Lung (tissue), 12 donors: ENCODE measurements around the gene SLITRK2. TPM values are rescaled to one million over a fixed set of nuclear protein-coding genes. Genes with fewer than 3 reads are reported as not detected.

Experiments used
- ATAC-seq: fragments of 200-7000 bp; cut with Tn5 transposase; one replicate; pipeline ENCODE4 v1.9.1; 2020; ENCODE audit warnings: moderate number of reproducible peaks; ENCODE audit not compliant: insufficient read depth, low FRiP score
- DNase-seq, 3 donors: peaks; one replicate each; pipeline ENCODE4 v3.0.0-alpha.2; 2013 to 2017
- H3K27ac ChIP-seq, 2 donors: one replicate each; pipeline ENCODE4 v1.5.1; 2013; ENCODE audit warnings: mild to moderate bottlenecking in 2 of 2, moderate library complexity in 2 of 2, control low read depth in 1 of 2, inconsistent platforms in 1 of 2, low read depth in 1 of 2, low read length in 1 of 2
- H3K27me3 ChIP-seq, 3 donors: one replicate each; pipeline ENCODE4 v1.5.1; 2013; ENCODE audit warnings: low read length in 2 of 3; ENCODE audit not compliant: control insufficient read depth in 3 of 3, insufficient read depth in 3 of 3
- H3K36me3 ChIP-seq, 4 donors: one replicate each; pipeline ENCODE4 v1.5.1; 2013; ENCODE audit warnings: low read length in 4 of 4, mild to moderate bottlenecking in 1 of 4, moderate library complexity in 1 of 4; ENCODE audit not compliant: control insufficient read depth in 4 of 4, insufficient read depth in 4 of 4
- H3K4me1 ChIP-seq, 5 donors: one replicate each; pipeline ENCODE4 v1.5.1; 2013; ENCODE audit warnings: low read length in 5 of 5, mild to moderate bottlenecking in 2 of 5, moderate library complexity in 1 of 5; ENCODE audit not compliant: control insufficient read depth in 5 of 5, insufficient read depth in 5 of 5
- H3K4me3 ChIP-seq: one replicate; pipeline ENCODE4 v1.5.1; 2013; ENCODE audit warnings: mild to moderate bottlenecking, control low read depth, moderate library complexity
- H3K9ac ChIP-seq, 2 donors: one replicate each; pipeline ENCODE4 v1.5.1; 2013; ENCODE audit warnings: low read length in 2 of 2, control low read depth in 1 of 2; ENCODE audit not compliant: insufficient read depth in 1 of 2
- H3K9me3 ChIP-seq, 4 donors: one replicate each; pipeline ENCODE4 v1.5.1; 2013; ENCODE audit warnings: low read length in 3 of 4, mild to moderate bottlenecking in 1 of 4, moderate library complexity in 1 of 4; ENCODE audit not compliant: control insufficient read depth in 4 of 4, insufficient read depth in 3 of 4
- WGBS, 2 donors: extraction: QIAGEN DNeasy Blood & Tissue Kit; methylation state at CpG; one replicate each; pipeline ENCODE4 v1.1.7; 2013; 5-methylcytosine and 5-hydroxymethylcytosine counted together
- polyA plus RNA-seq, 2 donors: library from polyadenylated mRNA; stranded (reverse); fragments of 200-250 nt; gene quantifications; one replicate each; pipeline ENCODE4 v1.2.1, GENCODE V29; 2013
- total RNA-seq, 2 donors: library from RNA; depleted of rRNA in 1 of 2; stranded (reverse); fragments of >200 nt in 1 of 2; gene quantifications; one replicate each; pipeline ENCODE4 v1.2.1, GENCODE V29; 2014 to 2021
- TF ChIP-seq, protein P1 (sequence below): IDR thresholded peaks from 2 replicates; pipeline ENCODE4 v1.5.1; 2012; ENCODE audit warnings: mild to moderate bottlenecking; ENCODE audit errors: control extremely low read depth, extremely low read depth
- donor health status: control.
- donor health status: control.
- donor health status: Bipolar disorder and iron deficiency.
- donor health status: healthy.
- donor health status: DM: yes; HTN: yes; CAD: no.

Gene SLITRK2
- total and polyA plus RNA-seq, 4 donors = 0.18 to 1.7 (median 0.72) TPM

GRCh38 chrX:145818186-145819113 lies 821 bp downstream of the SLITRK2 start:
- no peak overlapping the region for H3K27ac ChIP-seq
- peaks cover 0 to 10% (median 0%) of the 10 kb centered on the region in 4 donors for H3K9me3 ChIP-seq
- ATAC-seq = no peak
- 3 to 32% methylated on average over 28 to 70 of the region's 70 CpGs for WGBS, 2 donors
- peak overlapping the region in 1 of 2 donors; percentile 71 for H3K9ac ChIP-seq
- H3K27me3 ChIP-seq = peaks cover 4 to 37% (median 20%) of the 10 kb centered on the region in 3 donors
- H3K36me3 ChIP-seq = no peaks in the 10 kb centered on the region
- no peak overlapping the region for H3K4me3 ChIP-seq
- peaks cover 0 to 3% (median 0%) of the 10 kb centered on the region in 5 donors for H3K4me1 ChIP-seq
- peak; percentile 30 to 61 (median 55) for DNase-seq
- TF ChIP-seq, protein P1, sequence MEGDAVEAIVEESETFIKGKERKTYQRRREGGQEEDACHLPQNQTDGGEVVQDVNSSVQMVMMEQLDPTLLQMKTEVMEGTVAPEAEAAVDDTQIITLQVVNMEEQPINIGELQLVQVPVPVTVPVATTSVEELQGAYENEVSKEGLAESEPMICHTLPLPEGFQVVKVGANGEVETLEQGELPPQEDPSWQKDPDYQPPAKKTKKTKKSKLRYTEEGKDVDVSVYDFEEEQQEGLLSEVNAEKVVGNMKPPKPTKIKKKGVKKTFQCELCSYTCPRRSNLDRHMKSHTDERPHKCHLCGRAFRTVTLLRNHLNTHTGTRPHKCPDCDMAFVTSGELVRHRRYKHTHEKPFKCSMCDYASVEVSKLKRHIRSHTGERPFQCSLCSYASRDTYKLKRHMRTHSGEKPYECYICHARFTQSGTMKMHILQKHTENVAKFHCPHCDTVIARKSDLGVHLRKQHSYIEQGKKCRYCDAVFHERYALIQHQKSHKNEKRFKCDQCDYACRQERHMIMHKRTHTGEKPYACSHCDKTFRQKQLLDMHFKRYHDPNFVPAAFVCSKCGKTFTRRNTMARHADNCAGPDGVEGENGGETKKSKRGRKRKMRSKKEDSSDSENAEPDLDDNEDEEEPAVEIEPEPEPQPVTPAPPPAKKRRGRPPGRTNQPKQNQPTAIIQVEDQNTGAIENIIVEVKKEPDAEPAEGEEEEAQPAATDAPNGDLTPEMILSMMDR = no peak

GRCh38 chrX:145820825-145821224 lies 3.2 kb downstream of the SLITRK2 start:
- TF ChIP-seq, protein P1 = no peak
- no peaks in the 10 kb centered on the region for H3K36me3 ChIP-seq
- H3K4me1 ChIP-seq = peaks cover 0 to 3% (median 0%) of the 10 kb centered on the region in 5 donors
- no peak overlapping the region for H3K27ac ChIP-seq
- peaks cover 0 to 10% (median 0%) of the 10 kb centered on the region in 4 donors for H3K9me3 ChIP-seq
- 53% methylated on average over 1 of the region's 1 CpG; no CpG with 5 or more reads in 1 of the 2 donors for WGBS, 2 donors
- H3K27me3 ChIP-seq = peaks cover 6 to 34% (median 13%) of the 10 kb centered on the region in 3 donors
- no peak overlapping the region for H3K9ac ChIP-seq
- DNase-seq (no peak), ATAC-seq (no peak)
- H3K4me3 ChIP-seq = no peak overlapping the region

GRCh38 chrX:145821291-145821897 lies 3.8 kb downstream of the SLITRK2 start:
- Histone ChIP-seq H3K4me1 (peaks cover 0 to 3% (median 0%) of the 10 kb centered on the region in 5 donors), H3K9ac (no peak overlapping the region), H3K36me3 (no peaks in the 10 kb centered on the region), H3K9me3 (peaks cover 0 to 10% (median 0%) of the 10 kb centered on the region in 4 donors), H3K4me3 (no peak overlapping the region), H3K27me3 (peaks cover 4 to 30% (median 13%) of the 10 kb centered on the region in 3 donors), H3K27ac (no peak overlapping the region)
- TF ChIP-seq, protein P1 = no peak
- no peak for ATAC-seq
- DNase-seq = peak; percentile 59 to 66 (median 65)
- 2 to 24% methylated on average over 9 to 30 of the region's 30 CpGs for WGBS, 2 donors
